ENCODE results near the gene MUL1.

- TF ChIP-seq TEAD4 (IDR thresholded peaks at IDR 0.05; ENCODE audit: borderline replicate concordance, insufficient read depth): no peak
- no peak for TF ChIP-seq YY1 (IDR thresholded peaks at IDR 0.05; ENCODE audit: low read depth)
Observed at GRCh38 chr1:20472121-20472520, 35.8 kb downstream of the MUL1 start.

All from SK-N-SH (cell line).